NCI-H1694 treated with DMSO at 0.1 percent for 48 hours (cell line): ENCODE data around the gene DYNLT4.
"Not testable (repeated sequence)": the region's sequence is repeated elsewhere in the genome, so short reads cannot be mapped to it uniquely, and the experiment has no call there.

ENCODE experiments used
- DNase-seq: peaks from one replicate; lab custom pipeline; 2025; lab: John Stamatoyannopoulos, UW

DYNLT4 gene

DNA sequence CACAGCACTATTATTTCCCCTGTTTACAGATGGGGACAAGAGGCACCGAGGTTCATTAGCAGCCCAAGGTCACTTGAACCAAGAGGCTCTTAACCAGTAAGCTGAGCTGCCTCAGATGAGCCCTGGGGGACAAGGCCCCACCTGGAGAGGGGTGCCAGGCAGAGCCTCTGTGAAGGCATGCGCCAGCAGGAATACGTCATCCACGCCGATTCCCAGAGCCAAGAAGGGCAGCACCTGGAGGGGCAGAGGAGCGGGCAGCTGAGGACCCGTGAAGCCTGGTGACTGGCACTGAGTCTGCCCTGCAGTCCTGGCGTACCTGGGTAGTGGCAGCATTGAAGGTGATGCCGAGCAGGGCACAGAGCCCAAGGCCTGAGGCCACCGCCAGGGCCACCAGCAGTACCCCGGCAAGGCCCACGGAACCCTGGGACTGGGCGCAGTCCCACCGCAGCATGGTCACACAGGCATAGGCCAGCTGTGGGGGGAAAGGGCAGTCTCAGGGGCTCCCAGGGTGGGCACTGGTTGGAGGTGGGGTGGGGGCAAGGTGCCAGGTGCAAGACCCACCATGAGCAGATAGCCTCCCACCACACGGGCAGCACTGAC is 21.8 kb upstream of the DYNLT4 start:
- DNase-seq = no peak

DNA sequence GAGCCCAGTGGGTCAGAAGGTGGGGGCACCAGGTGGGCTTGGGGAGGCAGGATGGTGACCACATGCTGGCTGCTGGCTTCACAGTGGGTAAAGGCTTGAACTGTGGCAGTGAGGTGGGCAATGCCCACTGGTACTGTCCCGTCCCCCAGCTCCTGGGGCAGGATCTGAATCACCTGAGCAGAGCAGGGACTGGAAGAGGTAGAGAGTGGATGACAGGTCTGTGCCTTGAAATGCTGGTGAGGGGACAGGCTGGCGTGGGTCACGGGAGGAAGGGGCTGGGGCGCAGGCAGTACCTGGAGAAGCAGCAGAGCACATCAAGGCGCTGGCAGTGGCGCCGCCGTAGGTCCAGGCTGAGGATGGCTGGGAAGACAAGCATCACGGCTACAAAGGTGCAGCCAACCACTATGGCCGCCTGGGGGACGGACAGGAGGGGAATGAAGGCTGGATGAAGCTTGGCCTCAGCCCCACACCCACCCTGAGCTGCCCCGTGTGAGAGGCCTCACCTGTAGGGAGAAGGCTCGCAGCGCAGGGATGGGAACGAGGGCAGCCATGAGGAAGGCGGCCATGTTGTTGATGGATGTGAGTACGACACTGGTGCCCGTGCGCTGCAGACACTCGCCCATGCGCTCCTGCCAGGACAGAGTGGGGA is 21.0 kb upstream of the DYNLT4 start:
- no peak for DNase-seq

DNA sequence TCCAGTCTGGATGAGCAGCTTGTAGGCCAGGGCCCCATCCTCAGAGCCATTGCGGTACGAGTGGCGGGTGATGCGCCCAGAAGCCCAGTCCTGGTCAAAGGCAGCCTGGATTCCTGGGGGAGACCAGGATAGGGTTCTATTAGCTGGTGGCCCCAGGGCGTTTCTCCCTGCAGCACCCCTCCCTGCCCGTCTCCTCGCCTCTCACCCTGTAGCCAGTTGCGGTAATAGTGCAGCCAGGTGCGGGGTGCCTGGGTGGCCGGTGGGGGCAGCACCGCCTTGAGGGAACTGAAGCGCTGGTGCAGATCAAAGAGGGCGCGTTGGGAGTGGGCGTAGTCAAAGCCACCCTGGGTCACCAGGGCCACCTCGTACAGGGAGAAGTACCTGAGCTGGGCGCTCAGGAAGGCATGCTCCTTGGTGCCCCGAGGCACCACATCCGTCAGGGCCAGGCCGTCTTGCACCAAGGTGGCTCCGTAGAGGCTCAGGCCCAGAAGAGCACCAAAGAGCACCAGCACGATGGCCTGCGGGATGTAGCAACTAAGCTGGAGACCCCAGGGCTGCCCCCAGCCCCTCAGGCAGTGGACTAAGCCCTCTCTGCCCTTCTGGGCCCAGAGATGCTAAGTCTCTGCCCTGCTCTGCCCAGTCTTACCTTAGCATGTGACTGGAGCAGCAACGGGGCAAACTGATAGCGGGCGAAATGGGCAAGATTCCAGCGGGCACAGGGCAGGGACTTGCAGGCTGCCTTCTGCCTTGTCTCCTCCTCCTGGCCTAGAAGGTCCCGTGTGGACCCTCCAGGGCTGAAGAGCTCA is 20.2 kb upstream of the DYNLT4 start:
- DNase-seq = no peak

DNA sequence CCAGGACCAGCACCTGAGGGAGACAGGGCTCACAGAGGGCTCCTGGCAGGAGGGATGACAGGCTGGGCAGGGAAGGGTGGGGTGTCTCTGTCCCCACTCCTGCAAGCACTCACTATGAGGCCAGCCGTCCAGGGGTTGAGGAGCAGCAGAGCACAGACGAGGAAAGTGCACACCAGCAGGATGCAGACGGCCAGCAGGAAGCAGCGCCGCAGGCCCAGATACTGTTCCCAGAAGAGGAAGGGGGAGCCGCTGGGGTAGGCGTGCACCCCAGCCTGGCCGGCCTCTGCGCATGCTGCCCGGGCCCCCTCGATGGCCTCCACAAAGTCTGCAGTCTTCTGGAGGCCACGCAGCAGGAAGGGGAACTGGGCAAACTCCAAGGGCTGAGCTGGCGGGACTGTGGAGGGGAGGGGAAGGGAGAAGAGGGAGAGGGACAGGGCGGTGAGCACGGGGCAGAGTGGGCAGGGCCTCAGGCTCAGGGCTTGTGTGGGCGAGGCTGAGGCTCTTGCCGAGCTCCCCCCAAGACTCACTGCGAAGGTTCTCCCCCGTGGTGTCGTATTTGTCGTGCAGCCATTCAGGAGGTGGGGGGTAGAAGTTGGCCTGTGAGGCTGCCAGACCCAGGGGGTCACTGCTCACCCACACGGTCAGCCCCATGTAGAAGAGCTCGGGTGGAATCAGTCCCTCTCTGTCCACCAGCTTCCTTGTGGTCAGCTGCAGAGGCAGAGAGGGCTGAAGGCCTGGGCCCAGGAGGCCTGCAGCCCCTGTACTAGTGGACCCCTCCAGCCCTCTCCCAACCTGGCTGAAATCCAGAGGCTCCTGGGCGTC is 19.4 kb upstream of the DYNLT4 start:
- DNase-seq = no peak

DNA sequence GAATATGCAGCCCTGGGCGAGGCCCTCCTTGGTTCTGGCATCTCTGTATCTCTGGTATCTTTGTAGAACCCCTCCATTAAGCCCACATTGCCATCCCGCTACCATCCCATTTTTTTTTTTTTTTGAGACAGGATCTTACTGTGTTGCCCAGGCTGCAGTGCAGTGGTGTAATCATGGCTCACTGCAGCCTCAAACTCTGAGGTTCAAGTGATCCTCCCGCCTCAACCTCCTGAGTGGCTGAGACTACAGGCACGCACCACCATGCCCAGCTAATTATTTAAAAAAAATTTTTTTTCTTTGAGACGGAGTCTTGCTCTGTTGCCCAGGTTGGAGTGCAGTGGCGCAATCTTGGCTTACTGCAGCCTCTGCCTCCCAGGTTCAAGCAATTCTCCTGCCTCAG is 17.2 kb upstream of the DYNLT4 start:
- not testable (repeated sequence) for DNase-seq

DNA sequence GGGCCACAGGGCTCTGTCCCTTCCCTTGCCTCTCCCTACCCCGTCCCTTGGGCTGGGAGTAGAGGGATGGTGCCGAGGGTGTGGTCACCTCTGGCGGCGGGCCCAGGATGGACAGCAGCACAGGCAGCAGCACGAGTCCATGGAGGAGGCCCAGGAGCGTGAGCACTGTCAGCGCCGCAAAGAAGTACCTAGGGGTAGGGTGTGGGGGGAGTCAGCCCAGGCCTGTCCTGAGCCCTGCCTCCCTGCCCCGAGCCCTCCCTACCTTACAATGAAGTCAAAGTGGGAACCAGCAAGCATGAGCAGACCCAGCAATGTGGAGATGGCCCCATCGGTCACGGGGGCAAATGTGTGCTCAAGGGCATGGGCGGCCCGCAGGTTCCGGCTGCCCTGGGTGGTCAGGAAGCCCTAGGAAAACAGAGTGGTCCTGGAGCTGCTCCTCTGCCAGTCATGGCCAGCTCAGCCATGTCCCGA is 15.9 kb upstream of the DYNLT4 start:
- DNase-seq = no peak

DNA sequence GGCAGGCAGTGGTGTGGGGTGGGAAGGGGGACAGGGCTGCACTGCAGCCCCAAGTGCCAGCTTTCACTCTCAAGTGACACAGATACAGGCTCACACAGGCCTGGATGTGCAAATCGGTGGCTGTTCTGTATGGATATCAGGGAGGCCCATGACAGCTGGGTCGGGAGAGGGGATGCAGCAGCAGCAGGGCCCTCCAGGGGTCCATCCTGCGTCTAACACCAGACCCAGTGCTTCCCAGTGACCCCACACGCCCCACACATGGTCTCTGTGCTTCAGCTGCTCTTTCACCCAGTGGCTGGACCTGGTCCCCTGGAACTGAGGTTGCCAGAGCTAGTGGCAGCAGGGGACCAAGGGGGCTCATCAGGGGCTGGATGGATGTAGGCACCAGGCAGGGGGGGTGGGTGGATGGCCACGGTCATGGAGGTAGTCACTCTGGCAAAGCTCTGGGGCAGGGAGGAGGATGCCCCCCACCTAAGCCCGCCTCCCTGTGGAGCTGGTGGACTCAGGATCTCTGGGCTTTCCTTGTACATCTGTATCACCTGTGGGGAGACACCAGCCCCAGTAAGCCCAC is 15.1 kb upstream of the DYNLT4 start:
- DNase-seq = no peak

DNA sequence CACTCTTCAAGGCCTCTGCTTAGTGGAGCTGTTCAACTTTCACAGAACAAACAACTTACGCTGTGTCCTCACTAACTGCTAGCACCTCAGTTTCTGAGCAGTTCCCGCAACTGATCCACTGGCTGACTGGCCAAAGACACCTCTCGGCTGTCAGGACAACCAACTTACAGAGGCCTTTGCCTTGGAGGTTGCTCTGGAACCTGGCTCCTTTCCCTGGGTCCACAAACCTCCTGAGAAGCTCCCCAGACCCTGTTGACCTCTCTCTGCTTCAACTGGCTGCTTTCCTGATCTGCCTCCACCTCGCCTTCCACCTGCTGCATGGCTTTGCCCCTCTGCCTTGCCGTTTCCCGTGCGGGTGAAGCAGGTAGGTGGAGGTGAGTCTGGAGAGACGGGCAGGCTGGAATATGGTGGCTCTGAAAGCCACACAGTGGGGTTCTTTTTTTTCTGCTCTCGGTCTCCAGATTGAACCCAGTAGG is 14.1 kb upstream of the DYNLT4 start:
- no peak for DNase-seq

DNA sequence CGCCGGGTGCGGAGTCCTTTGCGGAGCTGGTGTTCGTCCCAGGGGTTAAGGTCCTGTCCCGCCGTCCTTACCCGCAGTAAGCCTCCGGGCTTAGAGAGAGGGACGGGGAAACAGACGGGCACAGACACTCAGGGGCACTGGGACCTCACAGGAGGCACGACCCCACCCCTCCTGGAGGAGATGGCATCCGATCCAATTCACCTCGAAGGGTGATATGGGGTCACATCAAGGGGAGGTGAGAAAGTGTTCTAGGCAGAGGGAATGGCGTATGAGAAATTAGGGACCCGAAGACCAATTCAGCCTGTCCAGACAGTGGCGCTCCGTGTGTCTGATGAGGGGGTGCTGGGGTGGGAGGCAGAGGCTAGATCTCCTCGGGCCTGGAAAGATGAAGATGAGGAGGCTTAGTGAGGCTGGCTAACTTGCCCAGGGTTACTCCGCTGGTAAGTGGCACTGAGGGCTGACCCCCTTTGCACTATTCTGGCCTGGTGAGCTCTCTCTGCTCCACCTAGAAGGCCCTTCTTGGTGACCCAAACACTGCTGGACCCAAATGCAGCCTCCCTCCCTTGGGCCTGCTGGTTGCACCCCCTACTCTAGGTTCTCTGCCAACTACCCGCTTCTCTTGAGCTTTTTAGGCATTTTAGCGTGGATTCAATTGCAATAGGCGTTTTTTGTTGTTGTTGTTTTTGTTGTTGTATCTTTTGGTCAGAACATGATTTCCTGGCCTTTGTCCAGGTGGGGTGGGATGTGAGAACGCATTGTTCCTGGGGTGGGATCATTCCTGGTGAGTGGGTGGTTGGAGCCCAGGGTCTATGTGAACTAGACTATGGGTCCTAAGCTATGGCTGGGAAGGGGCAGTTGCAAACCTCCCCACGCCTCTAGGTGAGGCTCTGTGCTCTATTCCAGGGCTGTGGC is 13.4 kb upstream of the DYNLT4 start:
- no peak for DNase-seq

DNA sequence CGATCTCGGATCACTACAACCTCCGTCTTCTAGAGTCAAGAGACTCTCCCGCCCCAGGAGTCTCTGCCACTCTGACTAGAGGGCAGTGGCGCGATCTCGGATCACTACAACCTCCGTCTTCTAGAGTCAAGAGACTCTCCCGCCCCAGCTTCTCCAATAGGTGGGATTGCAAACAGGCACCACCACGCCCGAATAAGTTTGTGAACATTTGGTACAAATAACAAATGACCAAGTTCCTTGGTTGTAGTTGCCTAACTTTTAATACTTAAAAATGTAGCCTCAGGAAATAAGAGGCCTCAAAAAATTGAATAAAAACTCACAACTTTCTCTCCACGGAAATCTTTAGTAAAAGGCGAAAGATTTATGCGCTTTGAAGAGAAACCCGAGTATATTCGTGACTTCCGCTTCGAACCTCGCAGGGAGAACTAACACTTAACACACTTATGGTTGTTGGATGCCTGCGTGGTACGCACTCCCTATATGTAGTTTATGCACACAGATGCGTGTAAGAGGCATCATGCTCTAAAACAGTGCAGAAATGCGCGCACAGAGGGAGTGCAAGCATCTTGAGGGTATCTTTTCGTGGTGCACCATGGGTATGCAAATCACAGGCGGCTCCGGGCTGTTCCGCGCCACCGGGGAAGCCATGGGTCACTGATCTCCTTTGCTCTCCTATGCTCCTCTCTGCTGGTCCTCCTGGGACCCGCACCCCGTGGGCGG is 12.6 kb upstream of the DYNLT4 start:
- DNase-seq = no peak

DNA sequence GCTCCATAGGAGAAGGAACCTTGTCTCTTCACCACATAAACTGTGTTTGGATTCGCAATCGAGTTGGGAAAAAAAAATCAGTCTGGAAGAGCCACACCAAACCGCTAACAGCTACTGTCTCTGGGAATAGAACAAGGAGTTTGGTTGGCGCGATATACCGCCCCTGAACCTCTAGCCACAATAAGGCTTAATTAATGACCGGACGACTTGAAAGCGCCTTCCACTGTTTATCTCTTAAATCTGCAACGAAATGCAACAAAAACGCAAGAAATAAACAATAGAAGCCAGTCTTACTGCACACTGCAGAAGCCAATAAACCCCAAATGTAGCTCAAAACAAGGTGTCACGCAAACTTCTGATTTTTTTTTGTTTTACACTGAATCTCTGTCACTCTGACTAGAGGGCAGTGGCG is 12.1 kb upstream of the DYNLT4 start:
- no peak for DNase-seq

DNA sequence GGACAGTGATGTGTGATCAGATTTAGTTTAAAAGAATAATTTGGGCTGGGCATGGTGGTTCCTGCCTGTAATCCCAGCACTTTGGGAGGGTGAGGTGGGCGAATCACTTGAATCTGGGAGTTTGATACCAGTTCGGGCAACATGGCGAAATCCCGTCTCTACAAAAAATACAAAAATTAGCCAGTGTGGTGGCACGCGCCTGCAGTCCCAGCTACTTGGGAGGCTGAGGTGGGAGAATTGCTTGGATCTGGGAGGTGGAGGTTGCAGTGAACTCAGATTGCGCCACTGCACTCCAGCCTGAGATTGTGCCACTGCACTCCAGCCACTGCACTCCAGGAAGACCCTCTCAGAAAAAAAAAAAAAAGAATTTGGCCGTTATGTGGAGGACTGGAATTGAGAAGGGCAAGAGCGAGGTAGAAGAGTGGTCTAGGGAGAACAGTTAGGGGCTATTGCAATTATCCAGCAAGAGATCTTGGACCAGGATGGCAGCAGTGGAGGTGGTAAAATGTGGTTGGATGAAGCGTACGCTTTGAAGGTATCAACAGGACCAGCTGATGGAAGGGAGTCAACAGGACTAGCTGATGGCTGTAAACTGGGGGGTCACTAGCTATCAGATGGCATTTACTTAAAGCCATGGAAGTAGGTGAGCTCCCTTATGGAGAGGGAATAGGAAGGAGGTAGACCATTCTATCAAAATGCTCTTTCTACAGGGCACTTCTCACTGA is 10.8 kb upstream of the DYNLT4 start:
- DNase-seq = no peak

DNA sequence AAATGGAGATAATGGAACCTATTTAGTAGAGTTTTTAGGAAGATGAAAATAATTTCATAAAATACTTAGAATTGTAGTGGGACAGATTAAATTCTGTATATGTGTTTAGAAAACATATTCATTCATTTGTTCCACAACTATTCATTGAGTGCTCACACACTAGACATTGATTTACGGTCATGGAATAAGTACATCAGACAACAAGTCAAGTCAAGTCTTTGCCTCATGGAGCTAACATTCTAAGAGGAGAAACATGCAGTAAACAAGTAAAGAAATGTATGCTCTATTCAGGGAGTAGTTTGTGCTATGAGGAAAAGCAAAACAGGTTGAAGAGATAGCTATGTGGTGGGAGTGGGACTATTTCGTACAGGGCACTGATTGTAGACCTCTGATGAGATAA is 10.2 kb upstream of the DYNLT4 start:
- DNase-seq = no peak

DNA sequence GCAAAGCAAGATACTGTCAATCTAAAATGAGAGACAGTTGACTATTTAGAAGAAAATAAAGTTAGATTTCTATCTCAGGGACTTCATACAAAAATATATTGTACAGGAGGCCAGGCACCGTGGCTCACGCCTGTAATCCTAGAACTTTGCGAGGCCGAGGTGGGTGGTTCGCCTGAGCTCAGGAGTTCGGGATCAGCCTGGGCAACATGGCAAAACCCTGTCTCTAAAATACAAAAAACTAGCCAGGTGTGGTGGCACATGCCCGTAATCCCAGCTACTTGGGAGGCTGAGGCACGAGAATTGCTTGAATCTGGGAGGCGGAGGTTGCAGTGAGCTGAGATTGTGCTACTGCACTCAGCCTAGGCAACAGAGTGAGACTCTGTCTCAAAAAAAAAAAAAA is 8.8 kb upstream of the DYNLT4 start:
- not testable (repeated sequence) for DNase-seq

DNA sequence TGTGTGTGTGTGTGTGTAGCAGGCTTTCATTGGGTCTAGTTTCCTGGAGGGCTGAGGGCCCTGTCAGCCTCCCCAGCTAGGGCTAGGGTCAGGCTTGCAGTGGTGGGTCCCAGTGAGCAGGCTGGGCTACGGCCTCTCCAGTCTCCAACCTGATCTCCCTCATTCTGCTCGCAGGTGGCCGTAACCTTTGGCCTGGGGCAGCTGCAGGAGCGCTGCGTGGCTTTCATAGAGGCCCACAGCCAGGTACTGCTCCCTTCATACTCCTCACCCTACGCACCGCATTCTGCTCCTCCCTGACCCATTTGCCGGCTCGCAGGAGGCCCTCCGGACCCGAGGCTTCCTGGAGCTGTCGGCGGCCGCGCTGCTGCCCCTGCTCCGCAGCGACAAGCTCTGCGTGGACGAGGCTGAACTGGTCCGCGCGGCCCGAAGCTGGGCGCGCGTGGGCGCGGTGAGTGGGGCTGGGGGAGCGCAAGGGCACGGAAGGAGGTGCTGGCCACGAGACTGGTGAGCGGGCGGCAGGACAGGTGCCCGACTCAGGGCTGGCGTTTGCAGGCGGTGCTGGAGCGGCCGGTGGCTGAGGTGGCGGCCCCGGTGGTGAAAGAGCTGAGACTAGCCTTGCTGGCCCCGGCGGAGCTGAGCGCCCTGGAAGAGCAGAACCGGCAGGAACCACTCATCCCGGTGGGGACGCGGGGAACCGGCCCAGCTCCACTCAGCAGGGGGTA is 5.8 kb upstream of the DYNLT4 start:
- no peak for DNase-seq

DNA sequence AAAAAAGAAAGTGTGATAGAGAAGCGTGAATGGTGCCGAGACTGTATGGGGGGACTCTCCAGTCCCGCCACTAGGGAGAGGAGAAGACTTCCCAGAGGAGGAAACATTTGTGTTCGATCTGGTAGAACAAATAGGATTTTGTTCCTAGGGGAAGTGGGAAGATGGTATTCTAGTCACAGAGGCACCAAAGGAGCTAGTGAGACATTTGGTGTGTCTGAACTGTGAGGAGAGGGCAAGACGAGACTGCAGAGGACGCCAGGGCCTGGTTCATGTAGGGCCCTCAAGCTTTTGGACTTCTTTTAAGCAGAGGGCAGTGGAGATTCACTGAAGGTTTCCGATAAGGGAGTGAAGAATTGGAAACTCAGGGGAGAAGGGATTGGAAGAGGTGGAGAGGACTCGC is 4.1 kb upstream of the DYNLT4 start:
- DNase-seq = no peak

DNA sequence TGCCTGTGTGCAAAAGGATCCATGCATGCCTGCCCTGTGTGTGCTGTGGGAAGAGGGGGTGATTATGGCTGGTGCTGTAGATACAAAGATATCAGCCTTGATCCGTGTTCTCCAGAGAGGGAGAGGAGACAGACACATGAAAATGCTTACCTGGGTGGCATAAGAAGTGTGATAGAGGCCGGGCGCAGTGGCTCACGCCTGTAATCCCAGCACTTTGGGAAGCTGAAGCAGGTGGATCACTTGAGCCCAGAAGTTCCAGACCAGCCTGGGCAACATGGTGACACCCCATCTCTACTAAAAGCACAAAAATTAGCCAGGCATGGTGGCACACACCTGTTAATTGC is 3.6 kb upstream of the DYNLT4 start:
- DNase-seq = not testable (repeated sequence)

DNA sequence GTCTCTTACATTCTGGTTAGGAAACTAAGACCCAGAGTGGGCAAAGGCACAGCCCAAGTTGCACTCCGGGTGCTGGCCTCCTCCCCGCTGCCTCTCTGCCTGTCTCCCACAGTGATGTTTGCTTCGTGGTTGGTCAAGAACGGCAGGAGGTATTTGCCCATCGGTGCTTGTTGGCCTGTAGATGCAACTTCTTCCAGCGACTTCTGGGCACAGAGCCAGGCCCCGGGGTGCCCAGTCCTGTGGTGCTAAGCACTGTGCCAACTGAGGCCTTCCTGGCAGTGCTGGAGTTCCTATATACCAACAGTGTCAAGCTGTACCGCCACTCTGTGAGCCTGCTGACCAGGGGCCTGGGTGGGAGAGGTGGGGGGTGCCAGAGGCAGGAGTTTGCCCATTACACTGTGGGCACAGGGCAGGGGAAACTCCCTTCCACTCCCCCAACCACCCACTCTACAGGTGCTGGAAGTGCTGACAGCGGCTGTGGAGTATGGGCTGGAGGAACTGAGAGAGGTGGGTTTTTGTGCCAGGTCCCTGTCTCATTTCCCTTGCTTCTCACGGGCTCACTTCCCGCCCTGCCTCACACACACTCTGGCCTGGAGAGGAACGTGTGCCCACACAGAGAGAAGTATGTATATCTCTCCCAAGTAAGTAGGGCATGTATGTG is 3.1 kb upstream of the DYNLT4 start:
- DNase-seq = no peak
